ENCODE data around the gene APOL5.

APOL5 gene

DNA sequence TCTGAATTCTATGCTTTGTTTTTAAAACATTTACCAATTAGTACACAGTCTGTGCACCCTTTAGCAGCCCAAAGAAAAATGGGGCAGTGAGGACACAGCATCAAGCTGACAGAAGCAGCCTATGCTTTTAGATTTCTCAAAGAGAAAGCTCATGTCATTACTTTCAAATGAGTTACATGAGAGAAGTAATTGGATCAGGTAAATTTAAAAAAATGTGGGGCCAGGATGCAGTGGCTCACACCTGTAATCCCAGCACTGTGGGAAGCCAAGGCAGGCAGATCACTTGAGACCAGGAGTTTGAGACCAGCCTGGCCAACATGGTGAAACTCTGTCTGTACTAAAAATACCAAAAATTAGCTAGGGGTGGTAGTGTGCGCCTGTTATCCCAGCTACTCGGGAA, 57.7 kb downstream of the APOL5 start:
- TF ChIP-seq, protein P1, sequence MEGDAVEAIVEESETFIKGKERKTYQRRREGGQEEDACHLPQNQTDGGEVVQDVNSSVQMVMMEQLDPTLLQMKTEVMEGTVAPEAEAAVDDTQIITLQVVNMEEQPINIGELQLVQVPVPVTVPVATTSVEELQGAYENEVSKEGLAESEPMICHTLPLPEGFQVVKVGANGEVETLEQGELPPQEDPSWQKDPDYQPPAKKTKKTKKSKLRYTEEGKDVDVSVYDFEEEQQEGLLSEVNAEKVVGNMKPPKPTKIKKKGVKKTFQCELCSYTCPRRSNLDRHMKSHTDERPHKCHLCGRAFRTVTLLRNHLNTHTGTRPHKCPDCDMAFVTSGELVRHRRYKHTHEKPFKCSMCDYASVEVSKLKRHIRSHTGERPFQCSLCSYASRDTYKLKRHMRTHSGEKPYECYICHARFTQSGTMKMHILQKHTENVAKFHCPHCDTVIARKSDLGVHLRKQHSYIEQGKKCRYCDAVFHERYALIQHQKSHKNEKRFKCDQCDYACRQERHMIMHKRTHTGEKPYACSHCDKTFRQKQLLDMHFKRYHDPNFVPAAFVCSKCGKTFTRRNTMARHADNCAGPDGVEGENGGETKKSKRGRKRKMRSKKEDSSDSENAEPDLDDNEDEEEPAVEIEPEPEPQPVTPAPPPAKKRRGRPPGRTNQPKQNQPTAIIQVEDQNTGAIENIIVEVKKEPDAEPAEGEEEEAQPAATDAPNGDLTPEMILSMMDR (IDR thresholded peaks at IDR 0.05; ENCODE audit: borderline replicate concordance, control extremely low read depth, extremely low read depth, insufficient read depth, missing control alignments), result no peak
- no peak for DNase-seq (ENCODE audit: low spot score)
- in situ Hi-C loops (cut with MboI; ENCODE audit: low sequenced_read_pairs, unreplicated experiment), result no loop called here

DNA sequence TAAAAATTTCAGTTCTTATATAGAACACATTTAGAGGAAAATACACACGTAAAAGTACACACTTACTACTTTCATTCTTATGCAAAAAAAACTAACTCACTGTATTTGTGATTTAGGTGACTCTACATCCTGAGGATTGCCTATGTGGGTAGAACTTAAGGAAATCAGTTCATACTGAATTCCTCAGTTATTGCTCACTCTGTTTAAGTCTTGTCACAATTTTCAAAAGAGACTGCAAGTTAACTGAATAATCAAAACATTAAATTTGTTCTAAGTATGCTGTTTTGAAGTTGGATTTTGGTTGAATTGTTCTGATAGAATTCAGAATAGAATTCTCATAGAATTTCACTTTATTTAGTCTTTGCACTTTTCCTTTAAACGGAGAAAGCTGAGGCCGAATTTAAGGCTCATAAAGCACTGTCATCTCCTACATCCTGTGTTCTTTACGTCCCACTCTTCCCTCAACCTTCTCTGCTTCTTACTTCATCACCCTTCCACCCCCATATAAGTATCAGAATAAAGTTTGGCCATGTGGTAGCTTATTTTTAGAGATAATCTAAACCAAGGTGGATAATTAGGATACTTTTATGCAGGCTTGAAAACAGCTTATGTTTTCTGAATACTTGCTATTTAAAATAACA, 59.8 kb downstream of the APOL5 start:
- TF ChIP-seq, protein P1 (IDR thresholded peaks at IDR 0.05; ENCODE audit: borderline replicate concordance, control extremely low read depth, extremely low read depth, insufficient read depth, missing control alignments), result no peak
- no peak for DNase-seq (ENCODE audit: low spot score)
- in situ Hi-C loops (cut with MboI; ENCODE audit: low sequenced_read_pairs, unreplicated experiment), result no loop called here
